ENCODE measurements around the gene NBAS.
"Not testable (repeated sequence)": the region's sequence is repeated elsewhere in the genome, so short reads cannot be mapped to it uniquely, and the experiment has no call there.

The NBAS gene

DNA sequence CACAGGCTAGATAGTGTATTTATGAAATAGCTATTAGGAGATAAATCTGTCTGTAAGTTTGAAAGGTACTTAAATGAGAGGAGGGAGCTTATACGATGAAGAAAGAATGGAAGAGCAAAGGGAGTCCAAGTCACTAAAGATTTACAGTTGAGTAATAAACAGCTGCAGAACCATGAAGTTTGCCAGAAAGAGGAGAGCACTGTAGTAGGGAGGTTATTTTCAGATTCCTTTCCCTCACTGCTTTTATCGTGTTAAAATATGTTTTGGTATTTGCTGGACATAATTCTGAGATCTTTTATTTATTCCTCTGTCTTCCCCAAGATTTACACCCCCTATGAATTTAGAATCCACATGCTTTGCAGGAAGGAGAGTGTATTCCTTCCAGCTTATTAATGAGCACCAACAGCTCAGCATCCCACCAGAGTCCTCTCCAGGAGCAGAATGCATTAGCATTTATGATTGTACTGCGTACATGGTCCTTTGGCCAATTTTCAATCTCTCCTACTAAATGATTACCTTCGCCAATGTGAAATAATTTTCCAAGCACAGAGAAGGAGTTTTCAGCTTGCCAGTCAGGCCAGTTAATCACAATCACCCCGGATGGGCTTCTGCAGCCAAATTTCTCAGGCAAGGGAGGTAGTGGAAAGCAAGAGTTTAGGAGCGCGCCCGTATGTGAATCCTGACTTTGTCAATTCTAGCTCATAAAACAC is 297.0 kb downstream of the NBAS start:
- Histone ChIP-seq H3K9me3 (ENCODE audit: severe bottlenecking) (no peaks in the 10 kb centered on the region), H3K27me3 (ENCODE audit: insufficient read depth, poor library complexity, severe bottlenecking) (no peaks in the 10 kb centered on the region), H3K4me3 (ENCODE audit: severe bottlenecking) (no peak overlapping the region), H3K27ac (ENCODE audit: poor library complexity, severe bottlenecking) (no peak overlapping the region), H3K4me1 (ENCODE audit: insufficient read depth, poor library complexity, severe bottlenecking) (no peaks in the 10 kb centered on the region), H3K36me3 (ENCODE audit: low read depth) (no peaks in the 10 kb centered on the region)
- ATAC-seq (ENCODE audit: low read depth) (no peak), DNase-seq (ENCODE audit: low spot score) (no peak)
- TF ChIP-seq, protein P1, sequence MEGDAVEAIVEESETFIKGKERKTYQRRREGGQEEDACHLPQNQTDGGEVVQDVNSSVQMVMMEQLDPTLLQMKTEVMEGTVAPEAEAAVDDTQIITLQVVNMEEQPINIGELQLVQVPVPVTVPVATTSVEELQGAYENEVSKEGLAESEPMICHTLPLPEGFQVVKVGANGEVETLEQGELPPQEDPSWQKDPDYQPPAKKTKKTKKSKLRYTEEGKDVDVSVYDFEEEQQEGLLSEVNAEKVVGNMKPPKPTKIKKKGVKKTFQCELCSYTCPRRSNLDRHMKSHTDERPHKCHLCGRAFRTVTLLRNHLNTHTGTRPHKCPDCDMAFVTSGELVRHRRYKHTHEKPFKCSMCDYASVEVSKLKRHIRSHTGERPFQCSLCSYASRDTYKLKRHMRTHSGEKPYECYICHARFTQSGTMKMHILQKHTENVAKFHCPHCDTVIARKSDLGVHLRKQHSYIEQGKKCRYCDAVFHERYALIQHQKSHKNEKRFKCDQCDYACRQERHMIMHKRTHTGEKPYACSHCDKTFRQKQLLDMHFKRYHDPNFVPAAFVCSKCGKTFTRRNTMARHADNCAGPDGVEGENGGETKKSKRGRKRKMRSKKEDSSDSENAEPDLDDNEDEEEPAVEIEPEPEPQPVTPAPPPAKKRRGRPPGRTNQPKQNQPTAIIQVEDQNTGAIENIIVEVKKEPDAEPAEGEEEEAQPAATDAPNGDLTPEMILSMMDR (IDR thresholded peaks at IDR 0.05; ENCODE audit: poor library complexity, severe bottlenecking), result no peak

DNA sequence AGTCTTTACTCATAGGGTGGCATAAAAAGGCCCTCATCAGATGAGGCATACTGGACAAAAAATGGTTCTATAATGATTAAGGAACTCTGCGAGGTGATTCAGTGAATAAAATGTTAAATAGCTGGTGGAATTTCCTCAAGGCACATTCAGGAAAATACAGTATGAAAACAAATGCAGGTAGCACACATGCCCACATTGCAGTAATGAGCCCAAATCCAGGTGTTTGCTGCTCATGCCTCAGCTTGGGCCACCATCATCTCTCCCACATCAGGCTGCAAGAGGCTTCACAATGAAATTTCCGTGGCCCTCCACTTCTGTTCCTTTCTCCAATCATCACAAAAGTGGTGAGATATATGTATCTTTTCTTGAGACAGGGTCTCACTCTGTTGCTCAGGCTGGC is 298.3 kb downstream of the NBAS start:
- no peaks in the 10 kb centered on the region for H3K4me1 ChIP-seq (ENCODE audit: insufficient read depth, poor library complexity, severe bottlenecking)
- no peaks in the 10 kb centered on the region for H3K9me3 ChIP-seq (ENCODE audit: severe bottlenecking)
- H3K27ac ChIP-seq (ENCODE audit: poor library complexity, severe bottlenecking), result no peak overlapping the region
- no peaks in the 10 kb centered on the region for H3K27me3 ChIP-seq (ENCODE audit: insufficient read depth, poor library complexity, severe bottlenecking)
- TF ChIP-seq, protein P1 (IDR thresholded peaks at IDR 0.05; ENCODE audit: poor library complexity, severe bottlenecking), result no peak
- no peaks in the 10 kb centered on the region for H3K36me3 ChIP-seq (ENCODE audit: low read depth)
- no peak for DNase-seq (ENCODE audit: low spot score)
- no peak for ATAC-seq (ENCODE audit: low read depth)
- H3K4me3 ChIP-seq (ENCODE audit: severe bottlenecking), result no peak overlapping the region

DNA sequence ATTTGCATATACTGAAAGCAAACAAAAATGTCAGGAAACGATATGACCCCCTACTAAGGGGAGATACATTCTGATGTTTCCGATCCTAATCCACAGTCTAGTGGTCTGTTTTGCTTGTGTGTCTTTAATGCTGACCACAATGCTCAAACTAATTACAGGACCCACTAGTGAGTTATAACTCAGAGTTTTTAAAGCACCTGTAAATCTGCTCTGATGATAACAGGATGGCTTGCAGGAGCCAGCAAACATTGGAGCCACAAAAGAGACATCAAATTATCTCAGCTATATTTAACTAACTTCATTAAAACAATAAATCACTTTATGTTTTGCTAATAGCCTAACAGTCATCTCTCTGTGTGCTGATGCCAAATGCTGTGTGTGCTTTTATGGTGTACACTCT is 300.3 kb downstream of the NBAS start:
- no peak for DNase-seq (ENCODE audit: low spot score)
- Histone ChIP-seq H3K36me3 (ENCODE audit: low read depth) (no peaks in the 10 kb centered on the region), H3K4me3 (ENCODE audit: severe bottlenecking) (no peak overlapping the region), H3K9me3 (ENCODE audit: severe bottlenecking) (no peaks in the 10 kb centered on the region), H3K27ac (ENCODE audit: poor library complexity, severe bottlenecking) (no peak overlapping the region), H3K4me1 (ENCODE audit: insufficient read depth, poor library complexity, severe bottlenecking) (no peaks in the 10 kb centered on the region), H3K27me3 (ENCODE audit: insufficient read depth, poor library complexity, severe bottlenecking) (no peaks in the 10 kb centered on the region)
- TF ChIP-seq, protein P1 (IDR thresholded peaks at IDR 0.05; ENCODE audit: poor library complexity, severe bottlenecking), result no peak
- no peak for ATAC-seq (ENCODE audit: low read depth)

DNA sequence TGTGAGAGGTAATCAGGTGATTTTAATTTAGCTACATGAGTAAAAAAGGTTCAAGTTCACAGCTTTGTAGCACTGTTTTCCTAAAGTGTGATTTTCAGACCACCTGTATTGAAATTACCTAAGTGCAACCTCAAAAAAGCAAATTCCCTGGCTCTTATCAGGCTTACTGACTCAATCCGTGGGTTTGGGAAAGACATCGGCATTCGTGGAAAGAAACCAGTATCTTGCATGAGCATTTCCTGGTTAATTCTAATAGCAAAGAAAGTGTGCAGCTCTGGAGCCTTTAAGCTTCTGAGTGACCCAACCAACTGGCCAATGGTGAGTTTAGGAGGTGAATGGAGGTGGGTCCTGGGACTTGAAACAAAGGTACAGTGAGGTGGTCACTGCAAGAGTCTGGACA is 300.9 kb downstream of the NBAS start:
- Histone ChIP-seq H3K4me3 (ENCODE audit: severe bottlenecking) (no peak overlapping the region), H3K27me3 (ENCODE audit: insufficient read depth, poor library complexity, severe bottlenecking) (no peaks in the 10 kb centered on the region), H3K27ac (ENCODE audit: poor library complexity, severe bottlenecking) (no peak overlapping the region), H3K4me1 (ENCODE audit: insufficient read depth, poor library complexity, severe bottlenecking) (no peaks in the 10 kb centered on the region), H3K9me3 (ENCODE audit: severe bottlenecking) (no peaks in the 10 kb centered on the region), H3K36me3 (ENCODE audit: low read depth) (no peaks in the 10 kb centered on the region)
- TF ChIP-seq, protein P1 (IDR thresholded peaks at IDR 0.05; ENCODE audit: poor library complexity, severe bottlenecking), result no peak
- DNase-seq (ENCODE audit: low spot score), result no peak
- no peak for ATAC-seq (ENCODE audit: low read depth)

DNA sequence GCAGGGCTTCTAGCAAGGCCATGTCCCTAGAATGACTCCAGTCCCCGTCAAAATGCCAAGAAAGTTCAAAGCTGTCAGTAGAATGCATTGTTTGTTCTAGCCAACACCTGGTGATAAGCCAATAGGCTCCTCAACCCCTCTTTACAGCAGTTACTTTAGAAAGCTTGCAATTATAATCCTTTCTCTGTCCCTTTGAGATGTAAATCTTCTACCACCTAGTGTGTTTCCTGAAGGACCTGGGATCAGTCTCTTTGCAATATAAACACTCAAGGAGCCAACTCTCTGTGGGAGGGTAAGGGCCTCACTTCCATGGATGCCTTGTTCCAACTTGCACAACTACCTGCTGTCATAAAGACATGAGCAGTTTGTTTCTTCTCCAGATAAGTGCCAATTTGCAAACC is 301.8 kb downstream of the NBAS start:
- Histone ChIP-seq H3K27ac (ENCODE audit: poor library complexity, severe bottlenecking) (no peak overlapping the region), H3K36me3 (ENCODE audit: low read depth) (no peaks in the 10 kb centered on the region), H3K4me3 (ENCODE audit: severe bottlenecking) (no peak overlapping the region), H3K27me3 (ENCODE audit: insufficient read depth, poor library complexity, severe bottlenecking) (no peaks in the 10 kb centered on the region), H3K9me3 (ENCODE audit: severe bottlenecking) (no peaks in the 10 kb centered on the region), H3K4me1 (ENCODE audit: insufficient read depth, poor library complexity, severe bottlenecking) (no peaks in the 10 kb centered on the region)
- no peak for DNase-seq (ENCODE audit: low spot score)
- TF ChIP-seq, protein P1 (IDR thresholded peaks at IDR 0.05; ENCODE audit: poor library complexity, severe bottlenecking), result no peak
- ATAC-seq (ENCODE audit: low read depth), result no peak

DNA sequence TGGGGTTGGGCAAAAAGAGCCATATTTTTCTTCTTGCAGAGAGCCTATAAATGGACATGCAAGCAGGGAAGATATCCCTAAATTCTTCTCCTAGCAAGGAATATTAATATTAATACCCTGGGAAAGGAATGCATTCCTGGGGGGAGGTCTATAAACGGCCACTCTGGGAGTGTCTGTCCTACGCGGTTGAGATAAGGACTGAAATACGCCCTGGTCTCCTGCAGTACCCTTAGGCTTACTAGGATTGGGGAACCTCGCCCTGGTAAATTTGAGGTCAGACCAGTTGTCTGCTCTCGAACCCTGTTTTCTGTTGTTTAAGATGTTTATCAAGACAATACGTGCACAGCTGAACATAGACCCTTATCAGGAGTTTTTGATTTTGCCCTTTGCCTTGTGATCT is 302.7 kb downstream of the NBAS start:
- H3K4me1 ChIP-seq (ENCODE audit: insufficient read depth, poor library complexity, severe bottlenecking); H3K36me3 ChIP-seq (ENCODE audit: low read depth); H3K4me3 ChIP-seq (ENCODE audit: severe bottlenecking); H3K27me3 ChIP-seq (ENCODE audit: insufficient read depth, poor library complexity, severe bottlenecking); H3K9me3 ChIP-seq (ENCODE audit: severe bottlenecking); DNase-seq (ENCODE audit: low spot score); H3K27ac ChIP-seq (ENCODE audit: poor library complexity, severe bottlenecking); ATAC-seq (ENCODE audit: low read depth): not testable (repeated sequence)
